HG03108 (cell line): Measurements from ENCODE around the gene SERPINA9.
A peak's percentile ranks its signal among the peaks of the same experiment; 100 is the strongest.
"Not testable (repeated sequence)": the region's sequence is repeated elsewhere in the genome, so short reads cannot be mapped to it uniquely, and the experiment has no call there.

Source experiments
- ATAC-seq: cut with Tn5 transposase; IDR thresholded peaks from one replicate; pipeline ENCODE4 v1.9.1; 2021; ENCODE audit warnings: moderate library complexity; ENCODE audit not compliant: unreplicated experiment

SERPINA9 gene

DNA sequence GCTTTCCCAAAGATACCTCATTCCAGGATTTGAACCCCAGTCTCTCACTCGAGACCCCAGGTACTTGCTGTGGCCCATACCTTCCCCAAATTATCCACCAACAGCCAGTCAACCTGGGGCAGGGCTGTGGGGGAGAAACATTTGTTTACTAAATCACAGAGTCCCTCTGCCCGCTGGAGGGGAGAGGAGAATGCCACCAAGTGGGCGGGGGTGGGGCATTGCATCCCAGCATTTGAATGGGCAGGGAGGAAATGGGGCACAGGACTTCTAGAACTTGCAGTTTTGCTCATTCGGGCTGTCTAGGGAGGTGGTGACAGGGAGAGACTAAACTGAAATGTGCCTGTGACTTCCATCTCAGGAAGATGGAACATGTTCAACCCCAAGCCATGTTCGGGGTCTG is 10.9 kb upstream of the SERPINA9 start:
- no peak for ATAC-seq

DNA sequence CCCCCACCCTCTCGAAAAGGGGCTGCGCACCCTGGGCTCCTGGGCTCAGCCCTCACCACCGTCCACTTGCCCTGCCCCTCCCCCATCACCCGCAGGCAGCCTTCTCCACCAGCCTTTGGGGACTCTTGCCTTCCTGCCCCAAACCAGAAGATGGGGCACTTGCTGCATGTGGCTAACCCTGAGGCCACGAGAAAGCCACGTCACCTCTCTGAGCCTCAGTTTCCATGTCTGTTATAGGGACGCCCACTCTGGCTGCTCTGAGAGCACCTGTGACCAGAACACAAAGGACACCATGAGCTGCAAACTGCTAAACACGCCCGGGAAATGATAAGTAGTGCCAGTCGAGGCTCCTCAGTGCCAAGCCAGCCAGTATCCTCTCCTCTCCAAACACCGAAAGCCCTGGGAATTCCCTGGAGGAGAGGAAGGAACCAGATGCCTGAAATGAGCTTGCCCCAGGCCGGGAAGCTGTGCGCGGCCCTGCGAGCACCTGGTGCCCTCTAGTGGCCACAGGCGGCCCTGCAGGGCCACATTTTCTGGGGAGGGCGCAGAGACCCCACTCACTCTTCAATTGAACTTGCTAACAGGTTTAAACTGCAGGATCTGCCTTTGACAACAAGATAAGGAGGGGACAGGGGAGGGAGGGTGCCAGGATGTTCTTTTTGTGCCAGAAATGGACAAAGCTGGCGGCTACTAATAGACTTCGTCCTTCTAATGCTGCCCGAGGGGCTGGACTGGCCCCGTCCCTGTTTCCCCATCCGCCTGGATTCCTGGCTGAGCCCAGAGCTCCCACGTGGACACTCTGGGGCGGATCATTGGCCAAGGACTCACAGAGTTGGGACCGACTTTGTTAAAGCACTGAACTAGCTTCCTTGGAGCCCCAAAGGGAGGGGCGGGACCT is 10.2 kb upstream of the SERPINA9 start:
- no peak for ATAC-seq

DNA sequence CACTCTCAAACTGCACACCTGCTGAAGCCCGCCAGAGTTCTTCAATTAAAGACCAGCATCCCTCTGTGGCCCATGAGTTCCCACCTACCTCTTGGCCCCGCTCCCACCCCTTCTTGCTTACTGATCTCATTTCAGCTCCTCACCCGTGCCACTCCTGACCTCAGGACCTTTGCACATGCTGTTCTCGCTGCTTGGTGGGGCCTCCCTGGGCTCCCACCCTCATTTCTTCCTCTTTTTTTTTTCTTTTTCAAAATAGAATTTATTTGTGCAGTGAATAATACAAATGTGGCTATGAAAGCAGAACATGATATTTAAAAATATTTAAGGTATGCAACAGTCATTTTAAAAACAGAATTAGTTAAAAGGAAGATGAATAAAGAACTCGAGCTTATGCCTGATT is 8.5 kb upstream of the SERPINA9 start:
- no peak for ATAC-seq

DNA sequence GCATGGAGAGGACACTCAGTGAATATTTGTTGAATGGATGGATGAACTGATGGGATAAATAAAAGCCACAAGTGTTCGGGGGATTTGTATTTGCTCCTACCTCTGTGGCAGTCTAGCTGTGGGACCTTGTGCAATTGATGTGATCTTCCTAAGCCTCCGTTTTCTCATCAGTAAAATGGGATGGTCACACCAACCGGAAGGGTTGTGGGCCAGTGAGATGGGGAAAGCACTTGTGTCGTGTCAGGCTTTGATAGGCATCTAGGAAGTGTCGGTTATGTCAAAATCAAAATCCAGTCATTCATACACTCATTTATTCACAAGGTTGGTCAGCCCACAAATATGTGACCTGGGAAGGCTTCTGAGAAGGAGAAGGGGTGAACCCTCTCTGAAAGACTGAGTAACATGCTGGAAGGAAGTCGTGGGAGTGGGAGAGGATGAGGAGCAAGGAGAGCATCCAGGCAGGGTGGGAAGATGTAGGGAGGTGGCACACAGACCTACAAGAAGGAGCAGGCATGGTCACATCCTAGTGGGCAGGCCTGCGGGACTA is 7.8 kb upstream of the SERPINA9 start:
- ATAC-seq: no peak

DNA sequence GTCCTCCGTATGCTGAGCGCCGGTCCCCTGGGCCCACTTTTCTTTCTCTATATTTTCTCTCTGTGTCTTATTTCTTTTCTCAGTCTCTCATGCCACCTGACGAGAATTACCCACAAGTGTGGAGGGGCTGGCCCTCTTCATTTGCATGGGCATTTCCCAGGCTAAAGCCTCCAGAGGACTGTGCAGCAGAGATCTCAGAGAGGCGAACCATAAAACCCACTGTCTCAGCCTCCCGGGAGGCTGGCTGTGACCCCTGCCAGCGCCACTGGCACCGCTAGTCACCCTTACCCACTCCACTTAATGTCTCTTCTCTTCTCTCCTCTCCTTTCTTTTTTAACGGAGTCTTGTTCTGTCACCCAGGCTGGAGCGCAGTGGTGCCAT is 7.1 kb upstream of the SERPINA9 start:
- peak; percentile 56 for ATAC-seq

DNA sequence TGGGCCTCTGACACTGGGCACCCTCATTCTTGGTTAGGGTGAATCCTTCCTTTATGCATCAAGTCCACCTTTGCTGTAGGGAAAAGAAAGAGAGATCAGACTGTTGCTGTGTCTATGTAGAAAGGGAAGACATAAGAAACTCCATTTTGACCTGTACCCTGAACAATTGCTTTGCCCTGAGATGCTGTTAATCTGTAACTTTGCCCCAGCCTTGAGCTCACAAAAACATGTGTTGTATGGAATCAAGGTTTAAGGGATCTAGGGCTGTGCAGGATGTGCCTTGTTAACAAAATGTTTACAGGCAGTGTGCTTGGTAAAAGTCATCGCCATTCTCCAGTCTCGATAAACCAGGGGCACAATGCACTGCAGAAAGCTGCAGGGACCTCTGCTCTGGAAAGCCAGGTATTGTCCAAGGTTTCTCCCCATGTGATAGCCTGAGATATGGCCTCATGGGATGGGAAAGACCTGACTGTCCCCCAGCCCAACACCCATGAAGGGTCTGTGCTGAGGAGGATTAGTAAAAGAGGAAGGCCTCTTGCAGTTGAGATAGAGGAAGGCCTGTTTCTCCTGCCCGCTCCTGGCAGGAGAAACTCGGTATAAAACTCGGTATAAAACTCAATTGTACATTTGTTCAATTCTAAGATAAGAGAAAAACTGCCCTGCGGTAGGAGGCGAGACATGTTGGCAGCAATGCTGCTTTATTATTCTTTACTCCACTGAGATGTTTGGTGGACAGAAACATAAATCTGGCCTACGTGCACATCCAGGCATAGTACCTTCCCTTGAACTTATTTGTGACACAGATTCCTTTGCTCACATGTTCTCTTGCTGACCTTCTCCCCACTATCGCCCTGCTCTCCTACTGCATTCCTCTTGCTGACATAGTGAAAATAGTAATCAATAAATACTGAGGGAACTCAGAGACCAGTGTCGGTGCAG is 6.4 kb upstream of the SERPINA9 start:
- not testable (repeated sequence) for ATAC-seq

DNA sequence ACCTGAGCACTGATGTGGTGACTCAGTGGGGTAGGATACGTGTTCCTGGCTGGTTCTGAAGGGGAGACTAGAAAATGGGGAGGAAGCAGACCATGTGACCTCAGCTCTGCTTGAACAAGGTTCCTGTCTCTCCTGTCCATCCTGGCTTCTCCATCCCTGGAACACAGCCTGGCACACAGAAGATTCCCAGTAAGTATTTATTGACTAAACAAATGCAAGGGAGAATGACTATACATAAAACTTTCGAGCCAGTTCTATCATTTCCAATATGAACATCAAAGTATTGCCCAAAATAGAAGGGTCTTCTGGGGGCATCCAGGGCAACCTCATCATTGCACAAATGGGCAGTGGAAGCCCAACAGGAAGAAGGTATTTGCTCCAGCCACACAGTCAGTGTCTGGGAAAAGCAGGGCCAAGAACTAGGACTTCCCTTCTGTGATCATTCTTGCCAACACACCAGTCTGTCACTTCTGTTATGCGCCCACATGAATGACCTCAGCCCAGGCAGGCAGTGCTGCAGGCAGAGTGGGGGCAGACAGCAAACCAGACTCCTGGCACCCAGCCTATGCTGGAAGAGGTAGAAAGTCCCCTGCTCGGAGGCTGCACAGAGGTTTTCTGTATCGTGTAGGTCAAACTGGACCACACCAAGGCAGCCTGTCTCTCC is 5.6 kb upstream of the SERPINA9 start:
- ATAC-seq: no peak

DNA sequence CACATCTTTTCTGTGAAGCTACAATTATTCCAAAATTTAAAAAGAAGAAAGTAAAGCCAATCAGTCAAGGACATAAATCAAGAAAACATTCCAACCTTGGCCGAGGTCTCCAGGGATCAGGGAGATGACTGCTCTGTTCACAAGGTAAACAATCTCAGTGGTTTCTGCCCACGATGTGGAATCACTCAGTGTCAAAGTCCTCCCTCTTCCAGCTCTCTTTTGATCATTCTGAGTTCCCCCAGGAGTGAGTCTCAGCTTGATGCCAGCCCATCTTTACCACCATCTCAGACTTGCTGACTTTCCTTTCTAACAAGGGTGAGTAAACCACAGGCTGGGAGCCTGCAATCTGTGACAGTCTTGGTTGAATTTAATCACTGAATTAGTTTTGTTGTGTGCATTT is 4.8 kb upstream of the SERPINA9 start:
- ATAC-seq: no peak

DNA sequence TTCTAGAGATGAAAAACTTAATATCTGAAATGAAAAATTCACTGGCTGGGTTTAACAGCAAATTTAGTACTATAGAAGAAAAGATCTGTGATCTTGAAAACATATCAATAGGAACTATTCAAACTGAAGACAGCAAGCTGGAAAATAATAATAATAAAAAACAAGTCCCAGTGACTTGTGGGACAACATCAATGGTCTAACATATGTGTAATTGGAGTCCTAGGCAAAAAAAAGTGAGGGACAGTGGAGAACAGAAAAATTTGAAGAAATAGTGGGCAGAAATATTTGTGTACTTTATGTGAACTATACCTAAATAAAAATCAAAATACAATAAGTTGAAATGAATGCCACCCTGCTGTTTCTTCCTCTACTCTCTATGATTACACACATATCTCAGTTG is 2.4 kb upstream of the SERPINA9 start:
- ATAC-seq: no peak

DNA sequence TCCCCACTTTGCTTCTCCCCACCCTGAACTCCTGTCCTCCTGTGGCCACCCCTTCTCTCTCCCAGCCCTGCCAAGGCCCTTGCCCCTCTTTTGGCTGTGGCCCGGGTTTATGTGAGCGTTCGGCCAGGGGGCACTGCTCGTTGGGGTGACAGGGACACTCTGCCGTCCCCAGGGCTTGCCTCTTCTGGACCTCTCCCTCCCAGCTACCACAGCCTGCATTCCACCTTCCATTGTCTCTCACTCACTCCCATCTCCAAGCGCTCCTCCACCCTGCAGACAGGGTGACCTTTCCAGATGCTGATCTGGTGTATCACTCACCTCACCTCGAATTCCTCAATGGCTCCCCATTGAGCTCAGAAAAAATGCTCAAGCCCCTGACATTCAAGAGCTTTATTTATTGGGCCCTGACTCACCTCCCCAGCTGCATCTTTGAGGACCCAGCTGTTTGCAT is 1.4 kb downstream of the SERPINA9 start:
- ATAC-seq: no peak

DNA sequence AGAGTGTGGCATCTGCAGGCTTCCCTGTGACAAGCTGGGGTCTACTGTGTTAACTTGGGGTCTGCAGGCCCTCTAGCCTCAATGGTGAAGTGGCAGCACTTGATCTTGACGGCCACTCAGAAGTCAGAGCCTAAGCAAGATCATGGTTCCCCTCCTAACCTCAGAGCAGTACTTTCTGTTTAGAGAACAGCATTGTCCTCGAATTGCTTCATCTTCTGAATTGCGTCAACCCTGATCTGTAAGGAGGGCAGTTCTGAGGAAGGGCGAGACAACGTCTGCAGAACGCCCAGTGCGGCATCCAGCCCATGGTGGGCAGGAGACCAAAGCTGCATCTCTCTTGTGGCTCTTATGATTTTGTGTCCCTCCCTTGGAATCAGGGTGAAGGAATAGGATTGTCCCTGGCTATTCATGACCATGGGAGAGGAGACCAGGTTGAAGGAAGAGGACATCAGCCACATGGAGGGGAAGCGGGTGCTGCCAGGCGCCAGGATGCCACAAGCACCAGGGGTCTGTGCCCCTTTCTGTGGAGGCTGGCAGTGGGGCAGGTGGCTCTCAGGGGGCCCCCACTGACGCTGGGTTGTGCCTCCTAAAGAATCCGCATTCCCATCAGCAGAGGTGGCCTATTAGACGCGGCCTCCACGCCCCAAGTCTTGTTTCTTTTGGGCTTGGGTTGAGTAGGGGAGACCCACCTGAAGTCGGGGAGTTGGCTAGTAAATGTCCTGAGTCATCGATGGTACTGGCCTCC is 2.2 kb downstream of the SERPINA9 start:
- ATAC-seq: no peak

DNA sequence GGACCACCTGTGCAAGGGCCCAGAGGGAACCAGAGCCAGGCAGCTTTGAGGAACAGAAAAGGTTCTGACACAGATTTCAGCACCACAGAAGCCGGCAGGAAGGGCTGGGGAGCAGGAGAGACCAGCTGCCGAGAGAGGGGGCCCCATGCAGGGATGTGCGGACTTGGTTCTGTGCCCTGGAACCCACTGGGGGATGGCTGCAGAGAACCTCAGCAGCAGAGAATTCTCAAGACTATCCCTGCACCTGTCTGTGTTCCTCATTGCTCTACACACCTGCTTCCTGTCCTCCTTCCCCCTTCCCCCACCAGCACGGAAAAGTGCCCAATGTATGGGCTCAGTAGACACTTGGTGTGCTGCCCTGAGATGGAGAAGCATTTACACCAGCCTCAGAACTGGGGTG is 3.2 kb downstream of the SERPINA9 start:
- no peak for ATAC-seq

DNA sequence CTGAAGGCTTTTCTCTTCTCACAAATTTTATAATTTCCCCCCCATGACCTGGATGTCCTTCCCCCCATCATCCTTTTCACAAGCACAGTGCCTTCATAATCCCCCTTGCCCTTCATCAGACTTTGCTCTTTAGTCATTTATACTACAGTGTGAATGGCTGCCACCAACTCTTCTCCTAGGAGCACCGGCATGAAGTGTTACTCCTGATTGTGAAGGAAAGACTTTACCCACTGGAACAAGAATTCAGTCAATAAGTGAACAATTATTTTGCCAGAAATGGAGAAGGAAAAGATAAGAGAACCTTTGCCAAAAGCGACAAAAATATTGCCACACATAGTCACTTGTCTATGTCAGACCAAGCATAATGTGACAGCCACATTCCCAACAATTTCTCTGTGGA is 5.0 kb downstream of the SERPINA9 start:
- ATAC-seq: no peak

DNA sequence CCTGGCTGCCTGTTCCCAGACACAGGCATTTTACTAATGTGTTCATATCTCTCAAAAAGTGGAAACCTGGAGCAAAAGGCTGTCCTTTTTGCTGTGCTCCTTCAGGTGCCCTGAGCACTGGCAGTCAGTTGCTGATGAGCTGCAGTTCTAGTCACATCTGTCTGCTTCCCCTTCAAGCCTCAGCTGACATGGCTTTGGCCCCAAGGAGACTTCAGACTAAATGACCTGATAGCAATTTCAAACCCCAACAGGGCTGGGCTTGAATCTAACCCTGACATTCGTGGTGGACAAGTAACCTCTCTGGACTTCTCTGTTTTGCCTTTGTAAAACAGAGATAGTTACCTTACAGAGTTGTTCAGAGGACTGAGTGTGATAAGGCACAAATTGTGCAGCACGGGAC is 5.7 kb downstream of the SERPINA9 start:
- ATAC-seq: no peak

DNA sequence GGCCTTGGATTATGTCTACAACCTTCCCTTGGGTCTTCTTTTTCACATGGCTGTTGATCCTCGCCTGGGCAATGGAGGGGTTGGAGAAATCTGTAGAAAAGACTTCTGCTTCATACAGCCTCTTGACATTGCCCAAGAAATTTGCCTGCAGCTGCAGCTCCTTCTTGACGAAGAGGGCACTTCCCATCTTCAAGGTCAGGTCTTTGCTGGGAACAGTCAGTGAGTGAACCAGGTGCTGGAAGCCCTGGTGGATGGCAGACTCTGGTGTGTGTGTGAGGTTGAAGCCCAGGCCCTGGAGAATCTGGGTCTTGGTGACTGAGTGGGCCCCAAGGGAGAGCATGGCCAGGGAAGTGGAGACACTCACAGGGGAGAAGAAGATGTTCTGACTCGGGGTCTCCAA is 6.7 kb downstream of the SERPINA9 start:
- ATAC-seq: no peak

DNA sequence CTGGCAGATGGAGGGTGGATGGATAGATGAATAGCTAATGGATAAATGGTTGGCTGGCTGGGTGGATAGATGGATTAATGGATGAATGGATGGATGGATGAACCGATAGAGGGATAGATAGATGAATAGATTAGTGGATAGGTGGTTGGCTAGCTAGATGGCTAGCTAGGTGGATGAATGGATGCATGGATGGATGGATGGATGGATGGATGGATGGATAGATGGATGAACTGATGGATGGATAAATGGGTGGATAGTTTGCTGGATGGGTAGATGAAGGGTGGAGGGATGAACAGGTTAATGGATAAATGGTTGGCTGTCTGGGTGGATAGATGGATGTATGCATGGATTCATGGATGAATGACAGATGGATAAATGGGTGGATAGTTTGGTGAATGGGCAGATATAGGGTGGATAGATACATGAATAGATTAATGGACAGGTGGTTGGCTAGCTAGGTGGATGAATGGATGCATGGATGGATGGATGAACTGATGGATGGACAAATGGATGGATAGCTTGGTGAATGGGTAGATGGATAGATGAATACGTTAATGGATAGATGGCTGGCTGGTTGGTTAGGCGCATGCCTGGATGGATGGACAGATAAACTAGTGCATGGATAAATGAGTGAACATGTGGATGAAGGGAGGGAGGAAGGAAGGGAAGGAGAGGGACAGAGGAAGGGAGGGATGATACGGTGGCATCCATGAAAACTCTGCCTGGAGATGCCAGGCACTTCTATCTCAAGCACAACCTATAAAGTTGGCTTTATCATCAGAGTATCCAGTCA is 8.1 kb downstream of the SERPINA9 start:
- ATAC-seq: no peak

DNA sequence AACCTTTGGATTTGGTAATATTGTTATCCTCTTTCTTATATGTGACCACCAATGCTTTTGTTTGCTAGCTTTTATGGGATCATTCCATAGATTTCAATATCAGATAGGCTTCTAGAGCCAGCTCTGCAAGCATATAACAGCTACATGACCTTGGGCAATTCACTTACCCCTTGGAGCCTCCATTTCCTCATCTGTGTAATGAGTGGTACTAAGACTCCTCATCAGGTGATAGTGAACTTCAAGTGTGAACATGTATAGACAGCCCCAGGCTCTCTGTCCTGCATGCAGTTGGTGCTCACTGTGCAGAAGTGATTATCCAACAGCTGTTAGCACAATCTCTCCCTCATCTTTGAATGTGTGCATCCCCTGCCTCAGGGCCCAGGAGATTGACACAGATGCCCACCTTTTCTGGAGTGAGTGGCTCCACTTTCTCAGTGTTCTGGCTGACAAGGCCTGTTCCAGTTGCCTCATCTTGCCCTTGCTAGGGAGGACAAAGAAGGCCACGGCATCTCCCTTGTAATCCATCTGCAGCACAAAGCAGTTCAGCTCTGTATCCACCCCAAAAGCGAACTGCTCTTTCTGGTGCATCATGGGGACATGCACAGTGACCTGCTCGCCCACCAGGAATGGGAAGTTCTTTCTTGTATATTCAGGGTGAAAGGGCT is 9.2 kb downstream of the SERPINA9 start:
- no peak for ATAC-seq

DNA sequence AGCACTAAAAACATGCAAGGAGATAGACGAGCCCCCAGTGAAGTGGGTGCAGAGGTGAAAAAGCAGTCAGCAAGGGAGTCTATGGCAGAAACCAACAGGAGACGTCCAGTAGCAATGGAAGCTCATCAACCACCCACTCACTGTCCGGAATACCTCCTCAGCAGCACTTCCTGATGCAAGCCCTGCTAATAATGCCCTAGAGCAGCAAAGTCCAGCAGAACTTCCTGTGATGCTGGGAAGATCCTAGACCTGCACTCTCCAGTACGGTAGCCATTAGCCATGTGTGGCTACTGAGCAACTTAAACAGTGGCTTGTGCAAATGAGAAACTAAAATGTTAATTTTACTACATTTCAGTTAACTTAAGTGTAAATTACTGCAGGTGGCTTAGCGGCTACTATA is 11.0 kb downstream of the SERPINA9 start:
- no peak for ATAC-seq

DNA sequence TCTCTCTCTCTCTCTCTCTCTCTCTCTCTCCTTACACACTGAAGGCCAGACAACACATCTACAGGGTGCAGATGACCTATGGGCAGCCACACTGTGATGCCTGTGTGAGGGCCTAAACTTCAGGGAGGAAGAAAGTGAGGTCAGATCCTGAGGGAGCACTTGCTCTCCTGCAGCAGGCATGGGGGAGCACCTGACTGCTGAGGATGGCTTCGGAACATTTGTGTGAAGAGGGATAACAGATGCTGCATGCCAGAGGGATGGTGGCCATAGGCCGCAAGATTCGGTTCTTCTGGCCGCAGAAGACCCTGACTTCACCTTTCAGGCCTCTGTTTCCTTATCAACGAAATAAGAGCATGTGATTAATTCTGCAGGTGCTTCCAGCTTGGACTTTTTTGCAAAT is 11.7 kb downstream of the SERPINA9 start:
- no peak for ATAC-seq
